Mucosa of rectum (tissue), 2 donors: ENCODE measurements around the gene COQ4.
A peak's percentile ranks its signal among the peaks of the same experiment; 100 is the strongest.
"Not testable (repeated sequence)": the region's sequence is repeated elsewhere in the genome, so short reads cannot be mapped to it uniquely, and the experiment has no call there.

Experiments
- H3K27ac ChIP-seq, 2 donors: one replicate each; pipeline ENCODE4 v1.7.0; 2013; ENCODE audit warnings: inconsistent platforms in 2 of 2, low read depth in 2 of 2, low read length in 2 of 2
- H3K27me3 ChIP-seq, 2 donors: one replicate each; pipeline ENCODE4 v1.7.0; 2013; ENCODE audit warnings: low read length in 2 of 2; ENCODE audit not compliant: control insufficient read depth in 2 of 2, insufficient read depth in 2 of 2
- H3K36me3 ChIP-seq, 2 donors: one replicate each; pipeline ENCODE4 v1.7.0; 2013; ENCODE audit warnings: low read length in 2 of 2; ENCODE audit not compliant: control insufficient read depth in 2 of 2, insufficient read depth in 2 of 2
- H3K4me1 ChIP-seq, 2 donors: one replicate each; pipeline ENCODE4 v1.7.0; 2013; ENCODE audit warnings: low read length in 2 of 2, mild to moderate bottlenecking in 1 of 2; ENCODE audit not compliant: control insufficient read depth in 2 of 2, insufficient read depth in 2 of 2
- H3K4me3 ChIP-seq, 2 donors: one replicate each; pipeline ENCODE4 v1.7.0; 2013; ENCODE audit warnings: low read length in 2 of 2
- H3K9ac ChIP-seq, 2 donors: one replicate each; pipeline ENCODE4 v1.7.0; 2013; ENCODE audit warnings: low read length in 2 of 2, low read depth in 1 of 2, mild to moderate bottlenecking in 1 of 2
- H3K9me3 ChIP-seq, 2 donors: one replicate each; pipeline ENCODE4 v1.7.0; 2013; ENCODE audit warnings: low read length in 2 of 2; ENCODE audit not compliant: control insufficient read depth in 2 of 2
- donor health status: healthy.
- donor health status: Normal muscosa, but diverticular disease.

Gene COQ4

DNA sequence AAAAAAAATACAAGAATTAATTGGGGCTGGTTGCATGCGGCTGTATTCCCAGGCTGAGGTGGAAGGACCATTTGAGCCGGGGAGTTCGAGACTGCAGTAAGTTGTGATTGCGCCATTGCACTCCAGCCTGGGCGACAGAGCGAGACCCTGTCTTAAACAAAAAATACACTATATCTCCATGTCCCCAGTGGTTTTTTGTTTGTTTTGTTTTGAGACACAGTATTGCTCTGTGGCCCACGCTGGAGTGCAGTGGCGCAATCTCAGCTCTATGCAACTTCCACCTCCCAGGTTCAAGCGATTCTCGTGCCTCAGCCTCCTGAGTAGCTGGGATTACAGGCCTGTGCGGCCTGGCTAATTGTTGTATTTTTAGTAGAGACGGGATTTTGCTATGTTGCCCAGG is 1.2 kb downstream of the COQ4 start:
- Histone ChIP-seq H3K4me3 (peak overlapping the region; percentile 99), H3K9me3 (no peaks in the 10 kb centered on the region), H3K4me1 (peaks cover 8 to 20% of the 10 kb centered on the region in 2 donors), H3K36me3 (peaks cover 14 to 28% of the 10 kb centered on the region in 2 donors), H3K27me3 (no peaks in the 10 kb centered on the region), H3K9ac (peak overlapping the region; percentile 85), H3K27ac (peak overlapping the region in 1 of 2 donors; percentile 93)

DNA sequence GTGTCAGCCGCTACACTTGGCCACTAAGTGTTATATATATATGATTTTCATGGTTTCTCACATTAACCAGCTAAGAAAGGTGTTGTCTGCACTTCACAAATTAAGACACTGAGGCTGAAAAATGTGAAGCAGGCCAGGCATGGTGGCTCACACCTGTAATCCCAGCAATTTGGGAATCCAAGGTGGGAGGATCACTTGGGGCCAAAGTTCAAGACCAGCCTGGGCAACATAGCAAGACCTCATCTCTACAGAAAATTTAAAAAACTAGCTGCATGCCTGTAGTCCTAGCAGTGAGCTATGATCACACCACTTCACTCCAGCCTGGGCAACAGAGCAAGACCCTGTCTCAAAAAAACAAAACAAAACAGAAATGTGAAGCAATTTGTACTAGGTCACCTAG is 1.8 kb downstream of the COQ4 start:
- no peak overlapping the region for H3K9ac ChIP-seq
- H3K36me3 ChIP-seq = peaks cover 14 to 29% of the 10 kb centered on the region in 2 donors
- H3K27ac ChIP-seq = no peak overlapping the region

DNA sequence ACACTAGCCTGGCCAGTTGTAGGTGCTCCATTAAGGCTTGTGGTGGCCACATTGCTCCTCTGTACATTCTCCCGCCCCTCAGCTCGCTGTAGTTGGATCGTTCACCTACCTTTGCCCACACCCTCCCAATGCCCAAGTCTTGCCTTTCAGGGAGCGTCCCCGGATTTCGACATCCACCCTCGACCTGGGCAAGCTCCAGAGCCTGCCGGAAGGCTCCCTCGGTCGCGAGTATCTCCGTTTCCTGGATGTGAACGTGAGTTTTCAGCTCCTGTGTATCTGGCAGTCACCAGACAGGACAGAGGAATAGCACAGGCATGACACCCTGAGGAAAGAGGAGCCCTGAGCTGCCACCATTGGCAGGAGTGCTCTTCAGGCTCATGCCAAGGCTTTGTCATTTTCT is 3.0 kb downstream of the COQ4 start:
- Histone ChIP-seq H3K27me3 (no peaks in the 10 kb centered on the region), H3K9ac (no peak overlapping the region), H3K9me3 (no peaks in the 10 kb centered on the region), H3K36me3 (peaks cover 14 to 29% of the 10 kb centered on the region in 2 donors), H3K27ac (no peak overlapping the region), H3K4me1 (peaks cover 8 to 23% of the 10 kb centered on the region in 2 donors), H3K4me3 (no peak overlapping the region)

More for the DNA sequence above, 1.8 kb downstream of the COQ4 start:
- H3K4me1 ChIP-seq = peaks cover 8 to 20% of the 10 kb centered on the region in 2 donors
- H3K4me3 ChIP-seq = no peak overlapping the region
- H3K9me3 ChIP-seq = no peaks in the 10 kb centered on the region
- no peaks in the 10 kb centered on the region for H3K27me3 ChIP-seq

DNA sequence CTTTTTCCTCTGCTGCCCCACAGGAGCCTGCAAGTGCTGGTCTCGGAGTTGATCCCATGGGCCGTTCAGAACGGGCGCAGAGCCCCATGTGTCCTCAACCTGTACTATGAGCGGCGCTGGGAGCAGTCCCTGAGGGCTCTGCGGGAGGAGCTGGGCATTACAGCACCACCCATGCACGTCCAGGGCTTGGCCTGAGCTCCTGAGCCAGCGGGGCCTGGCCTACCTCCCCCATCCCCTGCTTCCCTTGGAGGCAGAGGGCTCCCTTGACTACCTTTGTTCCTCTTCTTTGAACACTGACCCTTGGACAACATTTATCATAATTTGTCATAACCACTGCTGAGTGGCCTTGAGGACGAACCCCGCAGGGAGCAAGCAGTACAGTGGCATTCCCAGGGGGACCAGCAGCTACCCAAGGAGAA is 10.8 kb downstream of the COQ4 start:
- Histone ChIP-seq H3K9ac (no peak overlapping the region), H3K27me3 (no peaks in the 10 kb centered on the region), H3K4me1 (peaks cover 0 to 3% of the 10 kb centered on the region in 2 donors), H3K27ac (no peak overlapping the region), H3K4me3 (no peak overlapping the region), H3K9me3 (no peaks in the 10 kb centered on the region), H3K36me3 (peaks cover 8 to 22% of the 10 kb centered on the region in 2 donors)

DNA sequence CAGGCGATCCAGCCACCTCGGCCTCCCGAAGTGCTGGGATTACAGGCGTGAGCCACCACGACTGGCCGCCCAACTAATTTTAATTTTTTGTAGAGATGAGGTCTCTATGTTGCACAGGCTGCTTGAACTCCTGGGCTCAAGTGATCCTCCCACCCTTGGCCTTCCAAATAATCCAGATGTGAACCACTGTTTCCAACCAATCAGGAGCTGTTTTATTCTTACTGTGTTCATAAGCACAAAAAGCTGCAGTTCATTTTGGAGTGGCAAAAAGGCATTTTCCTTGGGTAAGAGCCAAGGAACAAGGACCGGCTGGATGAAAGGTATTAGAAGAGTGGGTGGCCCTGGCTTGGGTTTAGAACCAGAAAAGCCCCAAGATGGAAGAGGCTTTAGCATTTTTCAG is 12.5 kb downstream of the COQ4 start:
- no peak overlapping the region for H3K4me3 ChIP-seq
- H3K9me3 ChIP-seq = no peaks in the 10 kb centered on the region
- no peak overlapping the region for H3K9ac ChIP-seq
- no peaks in the 10 kb centered on the region for H3K27me3 ChIP-seq
- no peak overlapping the region for H3K27ac ChIP-seq
- peaks cover 0 to 4% of the 10 kb centered on the region in 2 donors for H3K4me1 ChIP-seq
- H3K36me3 ChIP-seq = peaks cover 8 to 18% of the 10 kb centered on the region in 2 donors

DNA sequence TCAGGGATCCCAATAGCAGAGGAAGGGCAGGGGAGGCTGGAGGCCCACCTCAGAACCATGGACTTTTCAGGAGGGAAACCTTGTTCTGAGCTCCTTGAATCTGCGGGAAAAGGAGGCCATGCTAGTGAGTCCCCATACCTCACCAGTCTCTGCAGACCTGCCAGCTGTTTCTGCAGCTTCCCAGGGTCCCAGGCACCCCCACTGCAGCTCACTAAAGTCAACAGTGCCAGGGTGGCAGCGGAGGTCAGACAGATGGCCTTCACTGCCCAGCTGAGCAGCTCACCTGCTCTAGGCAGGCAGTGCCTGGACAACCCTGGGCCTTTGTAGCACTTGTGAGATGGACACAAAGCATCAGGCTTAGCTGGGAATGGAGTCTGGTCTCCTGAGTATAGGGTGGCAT is 13.3 kb downstream of the COQ4 start:
- Histone ChIP-seq H3K4me1 (peaks cover under 1 to 5% of the 10 kb centered on the region in 2 donors), H3K36me3 (peaks cover 8 to 18% of the 10 kb centered on the region in 2 donors), H3K9me3 (no peaks in the 10 kb centered on the region), H3K9ac (no peak overlapping the region), H3K27me3 (no peaks in the 10 kb centered on the region), H3K27ac (no peak overlapping the region), H3K4me3 (no peak overlapping the region)

DNA sequence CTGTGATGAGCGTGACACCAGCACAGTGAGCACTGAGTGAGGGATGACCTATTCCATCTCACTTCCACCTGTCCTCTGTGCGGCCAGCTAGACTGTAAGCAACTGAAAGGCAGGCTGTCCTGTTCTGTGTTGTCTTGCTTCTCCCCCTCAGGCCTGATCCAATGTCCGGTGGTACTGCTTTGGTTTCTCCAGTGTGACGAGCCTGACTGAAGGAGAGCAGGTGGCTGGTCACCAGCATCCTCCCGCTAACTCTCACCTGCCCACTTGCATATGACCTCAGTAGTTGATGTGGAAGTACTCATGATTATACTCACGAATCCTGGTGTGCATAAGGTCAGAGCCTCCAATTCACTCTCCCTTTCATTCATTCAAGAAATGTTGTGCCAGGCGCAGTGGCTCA is 15.3 kb downstream of the COQ4 start:
- H3K9me3 ChIP-seq = no peaks in the 10 kb centered on the region
- H3K9ac ChIP-seq = no peak overlapping the region
- H3K4me1 ChIP-seq = peaks cover 5 to 12% of the 10 kb centered on the region in 2 donors
- H3K27ac ChIP-seq = no peak overlapping the region
- H3K4me3 ChIP-seq = no peak overlapping the region
- peaks cover 8 to 11% of the 10 kb centered on the region in 2 donors for H3K36me3 ChIP-seq
- H3K27me3 ChIP-seq = no peaks in the 10 kb centered on the region

DNA sequence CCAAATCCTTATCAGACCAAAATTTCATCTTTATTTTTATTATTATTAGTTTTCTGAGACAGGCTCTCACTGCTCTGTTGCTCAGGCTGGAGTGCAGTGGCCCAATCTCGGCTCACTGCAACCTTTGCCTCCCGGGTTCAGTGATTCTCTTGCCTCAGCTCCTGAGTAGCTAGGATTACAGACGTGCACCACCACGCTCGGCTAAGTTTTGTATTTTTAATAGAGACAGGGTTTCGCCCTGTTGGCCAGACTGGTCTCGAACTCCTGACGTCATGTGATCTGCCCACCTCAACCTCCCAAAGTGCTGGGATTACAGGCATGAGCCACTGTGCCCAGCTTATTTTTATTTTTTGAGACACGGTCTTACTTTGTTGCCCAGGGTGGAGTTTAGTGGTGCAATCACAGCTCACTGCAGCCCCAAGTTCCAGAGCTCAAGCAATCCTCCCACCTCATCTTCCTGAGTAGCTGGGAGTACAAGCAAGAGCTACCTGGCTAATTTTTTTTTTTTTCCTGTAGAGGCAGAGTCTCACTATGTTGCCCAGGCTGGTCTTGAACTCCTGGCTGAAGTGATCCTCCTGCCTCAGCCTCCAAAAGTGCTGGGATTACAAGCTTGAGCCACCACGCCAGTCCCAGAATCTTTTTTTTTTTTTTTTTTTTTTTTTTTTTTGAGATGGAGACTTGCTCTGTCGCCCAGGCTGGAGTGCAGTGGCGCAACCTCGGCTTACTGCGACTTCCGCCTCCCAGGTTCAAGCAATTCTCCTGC is 16.4 kb downstream of the COQ4 start:
- Histone ChIP-seq H3K4me1 (peaks cover 5 to 12% of the 10 kb centered on the region in 2 donors), H3K36me3 (peaks cover 9 to 12% of the 10 kb centered on the region in 2 donors), H3K27ac (peak overlapping the region in 1 of 2 donors; percentile 90)
- H3K27me3 ChIP-seq, H3K9me3 ChIP-seq, H3K4me3 ChIP-seq, H3K9ac ChIP-seq: not testable (repeated sequence)

DNA sequence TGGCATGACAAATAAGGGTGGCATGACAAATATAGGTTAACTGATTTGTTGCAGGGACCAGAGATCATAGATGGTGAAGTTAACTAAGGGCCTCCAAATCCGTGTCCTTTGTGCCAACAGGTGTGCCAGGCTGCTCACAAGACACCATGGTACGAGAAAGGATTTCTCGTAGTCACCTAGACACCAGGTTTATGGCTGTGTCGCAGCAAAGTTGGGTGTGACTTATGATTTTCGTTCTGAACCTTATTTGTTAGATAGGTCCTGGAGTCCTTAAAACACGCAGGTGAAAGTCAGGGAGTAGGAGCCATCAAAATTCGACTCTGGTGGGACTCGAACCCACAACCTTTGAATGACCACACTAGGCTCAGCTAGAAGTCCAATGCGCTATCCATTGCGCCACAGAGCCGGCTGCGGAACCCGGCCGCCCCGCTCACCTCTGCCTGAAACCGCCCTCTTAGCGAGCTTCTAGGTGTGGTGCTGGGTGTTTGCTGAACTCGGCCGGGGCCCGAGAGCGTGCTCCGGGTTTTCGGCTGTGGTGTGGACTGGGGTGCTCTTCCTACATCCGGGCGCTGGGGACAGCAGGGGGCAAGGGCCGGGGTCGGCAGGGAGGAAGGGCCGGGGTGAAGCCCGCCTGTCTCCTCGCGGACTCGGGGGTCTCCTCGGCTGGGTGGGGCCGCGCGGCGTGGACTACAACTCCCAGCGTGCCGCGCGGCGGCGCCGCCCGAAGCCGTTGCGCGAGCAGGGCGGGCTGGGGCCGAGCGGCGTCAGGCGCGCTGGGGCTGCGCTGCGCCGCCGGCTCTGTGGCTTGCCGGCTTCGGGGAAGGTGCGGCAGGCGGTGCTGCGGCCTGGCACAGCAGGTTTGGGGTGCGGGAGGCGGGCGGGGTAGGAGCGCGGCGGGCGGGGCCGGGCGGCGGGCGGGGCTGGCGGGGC is 17.4 kb downstream of the COQ4 start, which contains the start of gene SLC27A4:
Gene SLC27A4 (plus strand): TSS at position 767 of the 930 bp plus-strand sequence. CDS start 2,606 bp downstream, outside the sequence.
- Histone ChIP-seq H3K4me3 (peak within 1 kb of the TSS; percentile 80 to 83), H3K27me3 (no peaks in the 10 kb centered on the region), H3K4me1 (peaks cover 5 to 12% of the 10 kb centered on the region in 2 donors), H3K9me3 (no peaks in the 10 kb centered on the region), H3K27ac (peak within 1 kb of the TSS; percentile 90 to 91), H3K9ac (peak within 1 kb of the TSS; percentile 86 to 87), H3K36me3 (peaks cover 19 to 22% of the 10 kb centered on the region in 2 donors)
